ENCODE results near the gene ANKRD53. TPM values are rescaled to one million over a fixed set of nuclear protein-coding genes. Genes with fewer than 3 reads are reported as not detected.

ANKRD53 gene
- total and polyA plus RNA-seq, 4 donors = 0.63 to 2.5 (median 0.76) TPM

- H3K27ac ChIP-seq (ENCODE audit: low read depth in 1 of 2, low read length in 1 of 2) = no peak overlapping the region
- H3K36me3 ChIP-seq (ENCODE audit: control insufficient read depth in 4 of 4, insufficient read depth in 4 of 4, low read length in 4 of 4) = peaks cover 8 to 48% (median 36%) of the 10 kb centered on the region in 4 donors
- no peak for TF ChIP-seq CTCF (IDR thresholded peaks at IDR 0.05; ENCODE audit: control extremely low read depth, extremely low read depth)
- 70 to 89% methylated on average over 4 of the region's 4 CpGs for WGBS, 2 donors
- DNase-seq (peak in 1 of 3 donors; percentile 10), ATAC-seq (ENCODE audit: insufficient read depth, low FRiP score) (no peak)
- no peak overlapping the region for H3K9ac ChIP-seq (ENCODE audit: insufficient read depth in 1 of 2, low read length in 2 of 2)
- H3K4me1 ChIP-seq (ENCODE audit: control insufficient read depth in 5 of 5, insufficient read depth in 5 of 5, low read length in 5 of 5) = peaks cover 0 to 9% (median 4%) of the 10 kb centered on the region in 5 donors
- no peaks in the 10 kb centered on the region for H3K27me3 ChIP-seq (ENCODE audit: control insufficient read depth in 3 of 3, insufficient read depth in 3 of 3, low read length in 2 of 3)
- peaks cover 0 to 1% (median 0%) of the 10 kb centered on the region in 4 donors for H3K9me3 ChIP-seq (ENCODE audit: control insufficient read depth in 4 of 4, insufficient read depth in 3 of 4, low read length in 3 of 4)
- no peak overlapping the region for H3K4me3 ChIP-seq
Observed at GRCh38 chr2:70988151-70988550, 9.7 kb downstream of the ANKRD53 start.

- Histone ChIP-seq H3K9ac (ENCODE audit: insufficient read depth in 1 of 2, low read length in 2 of 2) (no peak overlapping the region), H3K4me3 (no peak overlapping the region), H3K27me3 (ENCODE audit: control insufficient read depth in 3 of 3, insufficient read depth in 3 of 3, low read length in 2 of 3) (no peaks in the 10 kb centered on the region), H3K36me3 (ENCODE audit: control insufficient read depth in 4 of 4, insufficient read depth in 4 of 4, low read length in 4 of 4) (peaks cover 8 to 50% (median 36%) of the 10 kb centered on the region in 4 donors), H3K9me3 (ENCODE audit: control insufficient read depth in 4 of 4, insufficient read depth in 3 of 4, low read length in 3 of 4) (peaks cover 0 to 1% (median 0%) of the 10 kb centered on the region in 4 donors), H3K27ac (ENCODE audit: low read depth in 1 of 2, low read length in 1 of 2) (no peak overlapping the region), H3K4me1 (ENCODE audit: control insufficient read depth in 5 of 5, insufficient read depth in 5 of 5, low read length in 5 of 5) (peaks cover 6 to 15% (median 12%) of the 10 kb centered on the region in 5 donors)
- DNase-seq (no peak), ATAC-seq (ENCODE audit: insufficient read depth, low FRiP score) (no peak)
- 89 to 95% methylated on average over 16 of the region's 16 CpGs for WGBS, 2 donors
- no peak for TF ChIP-seq CTCF (IDR thresholded peaks at IDR 0.05; ENCODE audit: control extremely low read depth, extremely low read depth)
Observed at GRCh38 chr2:70988726-70989648, 10.6 kb downstream of the ANKRD53 start.

- Histone ChIP-seq H3K4me3 (no peak overlapping the region), H3K27me3 (ENCODE audit: control insufficient read depth in 3 of 3, insufficient read depth in 3 of 3, low read length in 2 of 3) (no peaks in the 10 kb centered on the region), H3K4me1 (ENCODE audit: control insufficient read depth in 5 of 5, insufficient read depth in 5 of 5, low read length in 5 of 5) (peaks cover 6 to 17% (median 12%) of the 10 kb centered on the region in 5 donors), H3K36me3 (ENCODE audit: control insufficient read depth in 4 of 4, insufficient read depth in 4 of 4, low read length in 4 of 4) (peaks cover 8 to 49% (median 36%) of the 10 kb centered on the region in 4 donors), H3K27ac (ENCODE audit: low read depth in 1 of 2, low read length in 1 of 2) (no peak overlapping the region), H3K9ac (ENCODE audit: insufficient read depth in 1 of 2, low read length in 2 of 2) (no peak overlapping the region), H3K9me3 (ENCODE audit: control insufficient read depth in 4 of 4, insufficient read depth in 3 of 4, low read length in 3 of 4) (peaks cover 0 to 1% (median 0%) of the 10 kb centered on the region in 4 donors)
- no peak for TF ChIP-seq CTCF (IDR thresholded peaks at IDR 0.05; ENCODE audit: control extremely low read depth, extremely low read depth)
- DNase-seq = no peak
- ATAC-seq (ENCODE audit: insufficient read depth, low FRiP score) = no peak
- WGBS, 2 donors = 73 to 80% methylated on average over 5 of the region's 5 CpGs
Observed at GRCh38 chr2:70990216-70990615, 11.8 kb downstream of the ANKRD53 start.

Data from lung (tissue), 12 donors.